Urothelium cell line (cell line): Measurements from ENCODE around the gene RFX4.

ENCODE experiments used
- DNase-seq: peaks from one replicate; pipeline ENCODE4 v3.0.0; 2011; ENCODE audit warnings: low spot score, mixed read lengths
- FAIRE-seq: peaks from 2 replicates; lab custom pipeline; 2011; peaks lifted over from hg19 to GRCh38; lab: Jason Lieb, UNC

RFX4 gene

GRCh38 chr12:106791531-106791930 lies 208.7 kb downstream of the RFX4 start:
- no peak for FAIRE-seq

GRCh38 chr12:106794369-106794768 lies 211.6 kb downstream of the RFX4 start:
- no peak for FAIRE-seq

More at GRCh38 chr12:106791531-106791930, 208.7 kb downstream of the RFX4 start:
- DNase-seq, result no peak

GRCh38 chr12:106801167-106801708 lies 218.4 kb downstream of the RFX4 start:
- no peak for FAIRE-seq
- no peak for DNase-seq

More at GRCh38 chr12:106794369-106794768, 211.6 kb downstream of the RFX4 start:
- no peak for DNase-seq

GRCh38 chr12:106801830-106802533 lies 219.2 kb downstream of the RFX4 start:
- FAIRE-seq, result no peak
- no peak for DNase-seq

GRCh38 chr12:106804668-106805067 lies 221.9 kb downstream of the RFX4 start:
- no peak for FAIRE-seq
- DNase-seq, result no peak
